Left ventricle myocardium superior (tissue), 1 donor: Measurements from ENCODE around the gene ADGRF3. TPM values are rescaled to one million over a fixed set of nuclear protein-coding genes. Genes with fewer than 3 reads are reported as not detected.
A peak's percentile ranks its signal among the peaks of the same experiment; 100 is the strongest.
"Not testable (repeated sequence)": the region's sequence is repeated elsewhere in the genome, so short reads cannot be mapped to it uniquely, and the experiment has no call there.

Experiments used
- ATAC-seq: fragments of 200-7000 bp; cut with Tn5 transposase; one replicate; pipeline ENCODE4 v1.9.1; 2020; ENCODE audit warnings: mild to moderate bottlenecking, moderate library complexity
- DNase-seq: peaks from one replicate; pipeline ENCODE4 v3.0.0-alpha.2; 2020
- intact Hi-C: fragments of 100-400 bp; cut with micrococcal nuclease; formaldehyde crosslinking; loops from one replicate; pipeline ENCODE4 v1.11.0; 2022
- long read RNA-seq: library from polyadenylated mRNA; unstranded; transcript quantifications from one replicate; pipeline ENCODE4 v2.0.0, GENCODE V29; 2021
- total RNA-seq: library from RNA; stranded (reverse); fragmentation: NEBNext Ultra II Directional; extraction: Animal tissue kit (Norgen Biotek cat#: 25700); gene quantifications from one replicate; pipeline ENCODE4 v1.2.1, GENCODE V29; 2021
- donor health status: DM: no; HTN: yes; CAD: no; lungs with severe emphysema.

ADGRF3 gene
- not detected for total RNA-seq
- long read RNA-seq, partial matches to known transcripts, result 0 of 3 reads
- long read RNA-seq, other reads (novel, unspliced or antisense), result 3 of 3 reads

- intact Hi-C loops, result no loop called here
- ATAC-seq (peak; percentile 61), DNase-seq (peak; percentile 68)
These were observed at the start of gene ADGRF3 for GRCh38 chr2:26346454-26347053. Gene ADGRF3, minus strand, starts transcription at chr2:26346789. Its CDS starts 555 bp downstream, at chr2:26346234.

GRCh38 chr2:26395394-26395793 lies 48.8 kb upstream of the ADGRF3 start:
- intact Hi-C loops, result no loop called here
- ATAC-seq (no peak), DNase-seq (no peak)

GRCh38 chr2:26394694-26395093 lies 48.1 kb upstream of the ADGRF3 start:
- intact Hi-C loops, result no loop called here
- DNase-seq (no peak), ATAC-seq (no peak)

- DNase-seq (no peak), ATAC-seq (no peak)
- intact Hi-C loops, result no loop called here
These were observed 40.6 kb upstream of the ADGRF3 start for GRCh38 chr2:26387189-26387588.

GRCh38 chr2:26384597-26384996 lies 38.0 kb upstream of the ADGRF3 start:
- no peak for DNase-seq
- no peak for ATAC-seq
- intact Hi-C loops, result no loop called here

- DNase-seq (no peak), ATAC-seq (no peak)
- intact Hi-C loops, result no loop called here
These were observed 37.6 kb upstream of the ADGRF3 start for GRCh38 chr2:26384183-26384582.

GRCh38 chr2:26382564-26382963 lies 36.0 kb upstream of the ADGRF3 start:
- peak; percentile 19 for ATAC-seq
- intact Hi-C loops, result no loop called here
- no peak for DNase-seq

- ATAC-seq, result no peak
- no peak for DNase-seq
- intact Hi-C loops, result no loop called here
These were observed 33.7 kb upstream of the ADGRF3 start for GRCh38 chr2:26380281-26380680.

- no peak for ATAC-seq
- no peak for DNase-seq
- intact Hi-C loops, result no loop called here
These were observed 30.2 kb upstream of the ADGRF3 start for GRCh38 chr2:26376799-26377198.

- DNase-seq, intact Hi-C loops, ATAC-seq: not testable (repeated sequence)
These were observed 24.3 kb upstream of the ADGRF3 start for GRCh38 chr2:26370909-26371308.

GRCh38 chr2:26369664-26370063 lies 23.1 kb upstream of the ADGRF3 start:
- DNase-seq, ATAC-seq, intact Hi-C loops: not testable (repeated sequence)

GRCh38 chr2:26366957-26367356 lies 20.4 kb upstream of the ADGRF3 start:
- no peak for DNase-seq
- intact Hi-C loops, result no loop called here
- no peak for ATAC-seq

GRCh38 chr2:26364669-26365068 lies 18.1 kb upstream of the ADGRF3 start:
- intact Hi-C loops, result no loop called here
- ATAC-seq, result no peak

GRCh38 chr2:26363958-26364357 lies 17.4 kb upstream of the ADGRF3 start:
- DNase-seq, result no peak
- ATAC-seq, result no peak
- intact Hi-C loops, result no loop called here

More at GRCh38 chr2:26364669-26365068, 18.1 kb upstream of the ADGRF3 start:
- no peak for DNase-seq

GRCh38 chr2:26363323-26363722 lies 16.7 kb upstream of the ADGRF3 start:
- no peak for ATAC-seq
- no peak for DNase-seq
- intact Hi-C loops, result no loop called here

- ATAC-seq, result no peak
- DNase-seq, result no peak
- intact Hi-C loops, result no loop called here
These were observed 13.4 kb upstream of the ADGRF3 start for GRCh38 chr2:26359886-26360473.

- DNase-seq, result no peak
- intact Hi-C loops, result no loop called here
- no peak for ATAC-seq
These were observed 10.2 kb upstream of the ADGRF3 start for GRCh38 chr2:26356771-26357170.

GRCh38 chr2:26356111-26356510 lies 9.5 kb upstream of the ADGRF3 start:
- no peak for DNase-seq
- ATAC-seq, result no peak
- intact Hi-C loops, result no loop called here

- no peak for ATAC-seq
These were observed 8.7 kb upstream of the ADGRF3 start for GRCh38 chr2:26355038-26355995.

GRCh38 chr2:26354469-26354868 lies 7.9 kb upstream of the ADGRF3 start:
- ATAC-seq, intact Hi-C loops, DNase-seq: not testable (repeated sequence)

More at GRCh38 chr2:26355038-26355995, 8.7 kb upstream of the ADGRF3 start:
- DNase-seq, result no peak
- intact Hi-C loops, result no loop called here
